CMK (cell line): ENCODE data around the gene ZDHHC14.
"Not testable (repeated sequence)": the region's sequence is repeated elsewhere in the genome, so short reads cannot be mapped to it uniquely, and the experiment has no call there.

Experiments used
- DNase-seq: peaks from one replicate; pipeline ENCODE4 v3.0.0-alpha.2; 2010; ENCODE audit warnings: low read depth

Gene ZDHHC14

DNA sequence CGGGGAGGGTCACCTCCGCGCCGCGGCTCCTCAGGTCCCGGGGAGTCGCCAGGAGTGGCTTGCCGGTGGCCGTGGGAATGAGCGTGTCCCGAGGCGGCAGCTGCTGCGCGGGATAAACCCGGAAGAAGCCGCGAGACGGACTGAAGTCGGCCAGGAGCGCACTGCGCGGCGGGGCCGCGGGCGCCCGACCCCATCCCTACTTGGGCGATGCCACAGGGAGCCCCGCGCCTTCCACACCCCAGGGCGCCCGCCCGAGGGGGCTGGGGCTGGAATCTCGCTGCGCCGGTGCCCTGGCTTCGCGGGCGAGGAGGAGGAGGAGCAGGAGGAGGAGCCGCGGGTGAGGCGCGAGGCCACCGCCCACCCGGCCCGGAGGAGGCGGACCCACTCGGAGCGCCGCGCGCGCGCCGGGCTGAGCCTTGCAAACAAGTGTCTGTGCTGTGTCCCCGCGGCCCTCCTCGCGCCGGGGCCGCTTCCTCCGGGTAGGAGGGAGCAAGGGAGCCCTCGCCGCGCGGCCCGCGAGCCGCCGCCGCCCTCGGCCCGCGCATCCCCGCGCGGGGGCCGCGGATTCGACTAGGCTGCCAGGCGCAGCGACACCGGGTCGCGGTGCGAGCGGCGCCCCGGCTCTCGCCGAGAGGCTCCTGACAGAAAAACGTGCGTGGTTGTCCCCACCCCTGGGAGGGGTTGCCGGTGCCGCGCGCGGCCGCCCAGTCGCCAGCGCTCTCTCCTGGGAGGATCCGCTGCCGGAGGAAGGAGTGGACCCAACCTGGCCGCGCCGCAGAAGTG, at the start of gene ZDHHC14:
TSS of gene ZDHHC14 (plus strand) at position 412 of the 783 bp plus-strand sequence.
- peak; percentile 74 for DNase-seq

GRCh38 chr6:157332813-157333212, 48.2 kb upstream of the ZDHHC14 start:
- no peak for DNase-seq

DNA sequence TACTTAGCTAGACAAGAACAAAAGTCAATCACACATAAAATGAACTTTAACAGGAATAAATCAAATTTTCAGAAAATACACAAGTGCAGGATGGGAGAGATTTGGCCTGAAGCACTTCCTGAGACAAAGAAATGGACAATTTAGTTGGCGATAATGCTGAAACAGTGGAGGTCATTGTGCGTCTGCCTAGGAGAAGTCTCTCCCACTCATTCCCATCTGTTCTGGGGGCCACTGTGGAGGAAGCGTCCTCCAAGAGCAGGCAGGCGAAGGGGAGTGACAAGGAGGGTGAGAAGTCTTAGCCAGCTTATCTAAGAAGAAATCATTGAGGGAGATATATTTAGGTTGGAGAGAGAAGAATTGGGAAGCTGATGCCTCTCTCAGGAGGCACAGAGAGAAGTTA, 47.5 kb upstream of the ZDHHC14 start:
- DNase-seq, result no peak

DNA sequence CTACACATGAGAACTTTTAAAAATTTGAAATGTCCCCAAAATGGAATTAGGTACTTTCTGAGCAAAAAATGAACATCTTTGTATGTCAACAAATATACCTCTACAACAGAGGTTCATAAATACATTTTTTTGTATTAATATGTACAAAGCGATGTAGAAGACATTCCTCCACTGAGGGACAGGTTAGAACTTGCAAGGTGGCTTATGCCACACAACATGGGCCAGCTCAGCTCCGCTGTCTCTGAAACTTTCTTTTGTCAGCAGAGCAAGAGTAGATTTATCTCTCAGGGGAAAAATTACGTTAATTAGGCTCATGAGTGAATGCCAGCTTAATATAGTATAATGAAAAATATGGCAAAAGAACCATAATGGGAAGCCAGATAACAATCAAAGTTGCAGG, 47.0 kb upstream of the ZDHHC14 start:
- no peak for DNase-seq

- no peak for DNase-seq
Observed at GRCh38 chr6:157335829-157336228, 45.2 kb upstream of the ZDHHC14 start.

DNA sequence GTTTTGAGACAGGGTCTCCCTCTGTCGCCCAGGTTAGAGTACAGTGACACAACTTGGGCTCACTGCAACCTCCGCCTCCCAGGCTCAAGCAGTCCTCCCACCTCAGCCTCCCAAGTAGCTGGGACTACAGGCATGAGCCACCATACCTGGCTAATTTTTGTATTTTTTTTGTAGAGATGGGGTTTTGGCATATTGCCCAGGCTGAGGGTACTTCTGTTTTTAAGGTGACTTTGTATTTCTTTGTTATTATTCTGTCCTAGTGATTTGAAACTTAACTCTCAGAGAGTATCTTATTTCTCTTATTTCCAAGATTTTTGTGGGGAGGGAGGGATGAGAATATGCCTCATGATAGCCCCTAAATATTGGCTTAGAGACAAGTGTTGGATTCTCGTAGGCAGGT, 43.7 kb upstream of the ZDHHC14 start:
- DNase-seq, result not testable (repeated sequence)

- DNase-seq, result no peak
Observed at GRCh38 chr6:157337751-157338150, 43.2 kb upstream of the ZDHHC14 start.

DNA sequence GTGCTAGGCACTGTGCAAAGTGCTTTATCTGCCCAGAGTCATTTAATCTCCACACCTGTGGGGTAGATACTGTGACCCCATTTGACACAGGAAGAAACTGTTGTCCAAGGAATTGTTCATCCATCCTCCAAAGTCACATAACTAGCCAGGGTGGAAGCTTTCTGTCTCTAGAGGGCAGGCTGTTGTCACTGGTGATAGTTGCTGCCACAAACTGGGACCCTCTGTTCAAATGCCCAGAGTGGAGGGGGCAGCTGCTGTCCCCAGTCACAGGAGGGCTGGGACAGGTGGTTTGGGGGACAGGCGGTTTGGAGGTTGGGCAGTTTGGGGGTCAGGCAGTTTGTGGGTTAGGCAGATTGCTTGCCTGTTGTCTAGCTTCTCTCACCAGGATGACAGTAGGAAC, 41.6 kb upstream of the ZDHHC14 start:
- no peak for DNase-seq

DNA sequence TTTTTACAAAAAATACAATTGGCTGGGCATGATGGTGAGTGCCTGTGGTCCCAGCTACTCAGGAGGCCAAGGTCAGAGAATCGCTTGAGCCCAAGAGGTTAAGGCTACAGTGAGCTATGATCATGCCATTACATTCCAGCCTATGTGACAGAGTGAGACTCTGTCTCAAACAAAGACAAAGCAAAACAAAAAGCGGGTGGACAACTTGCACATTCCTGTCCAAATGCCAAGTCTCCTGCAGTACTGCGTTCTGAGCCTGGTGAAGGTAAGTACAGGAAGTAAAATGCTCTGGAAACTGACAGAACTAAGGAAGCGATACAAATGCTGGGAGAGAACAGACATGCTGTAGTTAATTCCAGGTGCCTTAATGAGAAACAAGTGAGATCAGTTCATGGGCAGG, 37.3 kb upstream of the ZDHHC14 start:
- no peak for DNase-seq

- no peak for DNase-seq
Observed at GRCh38 chr6:157346373-157346772, 34.6 kb upstream of the ZDHHC14 start.

DNA sequence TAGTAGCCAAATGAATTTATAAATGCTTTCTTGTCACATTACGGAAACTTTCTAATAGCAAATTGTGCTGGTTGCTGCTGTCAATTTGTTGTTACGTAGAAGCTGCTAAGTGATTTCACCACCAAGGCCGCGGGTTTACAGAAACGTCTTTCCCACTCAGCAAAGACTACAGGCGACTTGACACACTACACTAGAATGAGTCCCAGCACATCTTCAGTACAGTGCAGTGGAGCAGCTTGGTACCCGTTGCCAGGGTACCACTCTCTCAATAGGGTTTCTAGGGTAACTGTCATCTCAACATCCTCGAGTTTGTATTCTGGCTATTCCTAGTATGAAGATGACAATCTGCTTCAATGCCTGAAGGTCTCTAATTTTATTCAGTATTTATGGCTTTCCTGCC, 22.7 kb upstream of the ZDHHC14 start:
- no peak for DNase-seq

DNA sequence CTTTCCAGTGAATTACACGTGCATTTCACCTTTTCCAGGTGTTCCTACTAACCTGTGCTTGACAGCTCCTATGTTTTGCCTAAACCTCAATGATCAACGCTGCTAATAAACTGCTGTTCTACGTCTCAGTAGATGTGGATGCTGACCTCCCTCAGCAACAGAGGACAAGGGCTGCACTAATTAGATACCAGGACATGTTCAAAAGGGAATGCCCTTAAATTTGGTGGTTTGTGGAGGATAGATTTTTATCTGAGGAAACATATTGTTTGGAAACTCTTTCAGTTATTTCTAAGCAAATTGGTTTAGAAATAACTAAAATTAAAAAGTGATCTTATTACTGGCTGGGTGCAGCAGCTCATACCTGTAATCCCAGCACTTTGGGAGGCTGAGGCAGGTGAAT, 19.1 kb upstream of the ZDHHC14 start:
- DNase-seq, result no peak

- no peak for DNase-seq
Observed at GRCh38 chr6:157364705-157365104, 16.3 kb upstream of the ZDHHC14 start.

DNA sequence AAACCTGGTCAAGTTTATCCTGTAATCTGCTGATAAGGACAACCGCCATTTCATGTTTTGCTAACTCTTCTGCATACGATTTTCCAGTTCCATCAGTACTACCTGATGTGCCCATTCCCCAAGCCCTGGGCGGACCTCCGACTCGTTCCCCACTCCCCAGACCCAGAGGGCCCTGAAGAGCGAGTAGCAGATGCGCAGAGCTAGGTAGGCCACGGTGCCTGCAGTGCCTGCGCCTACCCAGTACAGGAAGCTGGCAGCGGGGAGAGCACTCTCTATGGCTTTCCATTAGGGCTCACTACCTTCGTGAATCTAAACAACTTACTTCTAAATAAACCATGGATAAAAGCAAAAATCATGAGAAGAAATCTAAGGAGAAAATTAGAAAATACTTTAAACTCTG, 14.3 kb upstream of the ZDHHC14 start:
- no peak for DNase-seq

DNA sequence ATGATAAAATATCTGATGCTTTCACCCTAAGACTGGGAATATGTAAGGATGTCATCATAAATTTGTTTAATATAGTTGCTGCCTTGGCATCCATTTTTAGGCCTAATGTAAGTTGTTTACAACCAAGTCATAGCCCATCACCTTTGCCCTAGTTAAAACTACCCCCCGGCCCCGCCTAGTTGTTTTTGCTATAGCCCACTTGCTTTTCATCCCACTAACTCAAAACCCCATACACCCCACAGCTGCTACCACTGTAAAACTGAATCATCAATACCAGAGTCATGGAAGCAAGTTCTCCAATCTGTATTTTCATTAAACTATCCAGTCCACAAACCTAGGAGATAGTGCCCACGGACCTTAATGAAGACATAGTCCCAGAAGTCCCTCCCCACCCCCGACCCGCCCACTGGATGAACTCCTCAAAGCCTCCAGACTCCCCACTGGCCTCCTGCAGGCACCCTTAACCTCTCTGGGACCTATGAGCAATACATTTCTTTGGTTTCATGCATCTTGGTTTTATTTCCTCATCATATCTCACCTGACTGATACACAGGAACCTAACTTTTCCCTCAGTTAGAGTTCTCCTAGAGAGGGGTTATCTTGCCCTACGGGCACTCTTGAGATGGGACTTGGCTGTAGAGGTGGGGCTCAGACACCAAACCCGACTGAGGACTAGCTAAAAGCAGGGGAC, 12.5 kb upstream of the ZDHHC14 start:
- DNase-seq, result no peak

DNA sequence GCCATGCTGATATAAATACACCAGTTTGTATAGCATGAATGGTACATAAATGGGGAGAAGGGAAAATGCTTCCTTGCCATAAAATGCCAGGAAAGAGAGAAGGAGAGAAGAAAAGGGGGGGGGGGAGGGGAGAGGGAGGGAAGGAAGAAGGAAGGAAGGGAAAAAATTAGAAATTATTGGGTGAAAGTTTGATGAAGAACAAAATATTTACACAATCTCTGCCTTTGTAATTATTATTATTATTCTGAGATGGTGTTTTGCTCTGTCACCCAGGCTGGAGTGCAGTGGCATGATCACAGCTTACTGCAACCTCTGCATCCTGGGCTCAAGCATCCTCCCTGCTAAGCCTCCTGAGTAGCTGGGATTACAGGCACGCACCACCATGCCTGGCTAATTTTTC, 10.2 kb upstream of the ZDHHC14 start:
- DNase-seq, result no peak

DNA sequence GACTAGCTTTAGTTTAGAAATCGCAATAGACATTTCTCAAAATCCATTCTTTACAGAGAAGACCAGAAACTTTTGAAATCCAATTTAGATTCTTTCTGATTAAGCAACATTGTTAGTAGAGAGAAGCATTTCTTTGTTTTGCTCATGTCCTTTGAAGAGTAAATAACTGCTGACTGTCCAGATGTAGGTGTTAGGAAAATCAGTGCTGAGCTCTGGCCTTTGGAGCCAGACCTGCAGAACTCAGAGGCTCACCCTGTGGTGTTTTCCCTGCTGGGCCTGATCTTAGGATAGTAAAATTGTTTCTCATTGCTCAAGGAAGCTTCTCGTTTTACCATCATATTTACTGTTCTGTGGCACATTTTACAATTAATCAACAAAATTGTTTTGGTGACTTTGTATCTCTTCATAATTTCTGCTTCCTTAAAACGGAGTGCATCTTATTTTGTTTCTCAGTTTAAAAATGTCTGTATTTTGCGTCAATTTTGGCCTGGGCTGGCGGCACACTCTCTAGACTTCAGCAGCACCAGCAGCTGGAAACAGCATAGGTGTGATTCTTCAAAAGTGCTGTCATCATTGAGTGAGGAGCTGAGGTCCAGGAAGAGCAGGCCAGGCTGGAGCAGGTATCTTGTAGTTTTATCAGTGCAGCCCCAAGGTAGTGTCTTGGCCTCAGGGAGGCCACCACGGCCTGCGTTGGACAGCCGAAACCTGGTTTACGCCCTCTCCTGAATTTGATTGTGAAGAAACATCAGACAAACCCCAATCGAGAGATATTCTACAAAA, 8.3 kb upstream of the ZDHHC14 start:
- no peak for DNase-seq

- DNase-seq, result no peak
Observed at GRCh38 chr6:157374889-157375443, 6.0 kb upstream of the ZDHHC14 start.

GRCh38 chr6:157376241-157376640, 4.7 kb upstream of the ZDHHC14 start:
- no peak for DNase-seq

DNA sequence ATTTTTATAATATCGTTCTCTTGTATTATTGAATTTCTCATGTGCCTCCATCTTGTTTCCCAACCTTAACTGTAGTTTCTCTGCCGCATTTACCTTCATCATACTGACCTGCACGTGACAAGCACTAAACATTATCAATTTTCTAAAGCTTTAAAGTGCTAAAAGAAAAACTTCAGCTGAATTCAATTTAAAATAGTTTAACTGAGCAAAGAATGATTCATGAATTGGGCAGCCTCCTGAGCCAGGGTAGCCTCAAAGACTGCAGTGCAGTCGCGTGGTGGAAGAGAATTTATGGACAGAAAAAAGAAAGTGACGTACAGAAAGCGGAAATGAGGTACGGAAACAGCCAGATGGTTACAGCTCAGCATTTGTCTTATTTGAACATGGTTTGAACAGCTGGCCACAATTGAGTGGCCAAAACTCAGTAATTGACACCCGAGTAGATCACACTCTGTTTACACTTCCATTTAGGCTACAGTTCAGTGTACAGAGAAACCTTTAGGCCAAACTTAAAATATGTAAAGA, 4.2 kb upstream of the ZDHHC14 start:
- DNase-seq, result no peak

DNA sequence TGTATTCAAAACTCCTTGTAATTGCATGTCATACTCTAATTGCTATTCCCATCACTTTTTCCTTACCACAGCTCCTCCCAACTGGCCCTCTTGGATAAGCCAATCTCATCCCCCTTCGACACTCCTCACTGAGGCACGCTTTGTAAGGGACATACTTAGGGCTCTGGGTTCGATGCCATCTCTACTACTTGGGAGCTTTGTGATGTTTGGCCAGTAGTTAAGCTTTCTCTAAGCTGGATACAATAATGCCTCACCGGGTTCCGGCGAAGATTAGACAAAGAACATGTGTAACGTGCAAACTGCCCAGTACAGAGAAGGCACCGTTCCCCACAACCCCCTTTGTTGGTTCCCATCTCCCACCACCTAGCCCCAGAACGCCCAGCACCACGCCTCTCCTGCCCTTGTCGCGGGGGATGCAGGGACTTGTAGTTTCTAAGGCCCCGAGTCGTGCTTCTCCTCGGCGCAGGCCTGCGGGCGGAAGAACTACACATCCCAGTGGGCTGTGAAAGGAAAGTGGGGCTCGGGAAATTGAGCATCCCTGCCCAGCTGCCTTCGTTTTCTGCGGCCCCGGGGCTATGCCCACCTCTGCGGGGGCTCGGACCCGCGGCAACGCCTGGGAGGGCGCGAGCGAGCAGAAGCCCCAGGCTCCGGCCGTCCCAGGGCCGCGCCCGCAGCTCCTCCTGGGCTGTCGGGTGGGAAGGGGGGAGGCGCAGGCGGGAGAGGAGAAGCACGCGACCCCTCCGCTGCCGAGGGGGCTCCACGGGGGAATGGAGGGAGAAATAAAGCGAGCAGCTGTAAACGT, 1.1 kb upstream of the ZDHHC14 start:
- DNase-seq, result peak; percentile 74

- DNase-seq, result no peak
Observed at GRCh38 chr6:157380458-157380778, 572 bp upstream of the ZDHHC14 start.
